WERI-Rb-1 (cell line): Measurements from ENCODE around the gene ZNF692.
"Not testable (repeated sequence)": the region's sequence is repeated elsewhere in the genome, so short reads cannot be mapped to it uniquely, and the experiment has no call there.

ENCODE experiments used
- DNase-seq: peaks from one replicate; pipeline ENCODE4 v3.0.0-alpha.2; 2020
- H3K27ac ChIP-seq: fragments of 250-450 bp; sonication (Bioruptor Pico); 2 replicates; pipeline ENCODE4 v1.5.1; 2020; ENCODE audit warnings: mild to moderate bottlenecking, moderate library complexity
- H3K27me3 ChIP-seq: fragments of 250-450 bp; sonication (Bioruptor Pico); 2 replicates; pipeline ENCODE4 v1.5.1; 2021; ENCODE audit warnings: mild to moderate bottlenecking, low read depth, moderate library complexity; ENCODE audit not compliant: insufficient read depth, severe bottlenecking
- H3K36me3 ChIP-seq: fragments of 250-450 bp; sonication (Bioruptor Pico); 2 replicates; pipeline ENCODE4 v1.5.1; 2020; ENCODE audit warnings: mild to moderate bottlenecking, moderate library complexity
- H3K4me3 ChIP-seq: 2 replicates; pipeline ENCODE4 v1.5.1; 2011; ENCODE audit warnings: low read depth, mild to moderate bottlenecking, control low read depth, low read length
- H3K9me3 ChIP-seq: fragments of 250-450 bp; sonication (Bioruptor Pico); 2 replicates; pipeline ENCODE4 v1.5.1; 2021; ENCODE audit warnings: mild to moderate bottlenecking, moderate library complexity; ENCODE audit not compliant: severe bottlenecking
- CTCF ChIP-seq: IDR thresholded peaks from 2 replicates; pipeline ENCODE4 v1.5.1; 2011; ENCODE audit warnings: low read depth, mild to moderate bottlenecking, control low read depth, inconsistent platforms, low read length

The ZNF692 gene

GRCh38 chr1:248808876-248809275 is 50.0 kb downstream of the ZNF692 start:
- peaks cover 25% of the 10 kb centered on the region for H3K36me3 ChIP-seq
- no peak for TF ChIP-seq CTCF
- DNase-seq, result no peak
- peaks cover 27% of the 10 kb centered on the region for H3K27me3 ChIP-seq
- H3K9me3 ChIP-seq, result no peaks in the 10 kb centered on the region
- no peak overlapping the region for H3K27ac ChIP-seq
- H3K4me3 ChIP-seq, result no peak overlapping the region

GRCh38 chr1:248807067-248807737 is 51.7 kb downstream of the ZNF692 start:
- peak; percentile 70 for DNase-seq
- Histone ChIP-seq H3K9me3 (peaks cover 4% of the 10 kb centered on the region), H3K4me3 (no peak overlapping the region), H3K27ac (no peak overlapping the region), H3K36me3 (peaks cover 14% of the 10 kb centered on the region), H3K27me3 (peaks cover 34% of the 10 kb centered on the region)
- peak; percentile 99 for TF ChIP-seq CTCF

GRCh38 chr1:248805876-248806275 is 53.0 kb downstream of the ZNF692 start:
- H3K36me3 ChIP-seq, result peaks cover 1% of the 10 kb centered on the region; the same call in 1 of the 2 replicates
- no peak for TF ChIP-seq CTCF
- H3K27ac ChIP-seq, result no peak overlapping the region
- peaks cover 47% of the 10 kb centered on the region for H3K27me3 ChIP-seq
- no peak overlapping the region for H3K4me3 ChIP-seq
- no peak for DNase-seq
- peaks cover 10% of the 10 kb centered on the region for H3K9me3 ChIP-seq

- no peak overlapping the region for H3K4me3 ChIP-seq
- TF ChIP-seq CTCF, result no peak
- DNase-seq, result no peak
- H3K36me3 ChIP-seq, result no peaks in the 10 kb centered on the region
- H3K9me3 ChIP-seq, result peaks cover 10% of the 10 kb centered on the region
- H3K27me3 ChIP-seq, result peaks cover 56% of the 10 kb centered on the region
- H3K27ac ChIP-seq, result no peak overlapping the region
Observed at GRCh38 chr1:248804771-248805681, 53.9 kb downstream of the ZNF692 start.

GRCh38 chr1:248803501-248803900 is 55.4 kb downstream of the ZNF692 start:
- not testable (repeated sequence) for H3K36me3 ChIP-seq, H3K4me3 ChIP-seq, DNase-seq, H3K9me3 ChIP-seq, H3K27ac ChIP-seq
- H3K27me3 ChIP-seq, result peaks cover 71% of the 10 kb centered on the region

GRCh38 chr1:248802454-248802853 is 56.4 kb downstream of the ZNF692 start:
- Histone ChIP-seq H3K27ac (no peak overlapping the region), H3K27me3 (peaks cover 81% of the 10 kb centered on the region), H3K9me3 (peaks cover 10% of the 10 kb centered on the region), H3K36me3 (no peaks in the 10 kb centered on the region), H3K4me3 (no peak overlapping the region)
- TF ChIP-seq CTCF, result no peak
- DNase-seq, result no peak
